A549 (cell line): ENCODE data around the gene CACNA1C. TPM values are rescaled to one million over a fixed set of nuclear protein-coding genes. Genes with fewer than 3 reads are reported as not detected.

ENCODE experiments used
- ATAC-seq, 2 experiments: fragments of 200-7000 bp in 1 of 2; fragments of >200 bp in 1 of 2; cut with Nextera tagmentation in 1 of 2; cut with Tn5 transposase in 1 of 2; 3 replicates each; pipeline versions ENCODE4 v1.8.0 to v1.9.1; 2018 to 2020; ENCODE audit warnings: mild to moderate bottlenecking in 1 of 2, moderate library complexity in 1 of 2
- CTCF ChIA-PET: fragments of 300-600 bp; sonication (Branson Sonifier 250); formaldehyde crosslinking; extraction: SDS; loops from one replicate; lab custom pipeline; 2021; ENCODE audit warnings: antibody characterized with exemption, inconsistent platforms; lab: Yijun Ruan, JAX
- POLR2A ChIA-PET: fragments of 350-600 bp; formaldehyde crosslinking; extraction: SDS; loops from one replicate; lab custom pipeline; 2021; ENCODE audit warnings: antibody characterized with exemption, inconsistent platforms; lab: Yijun Ruan, JAX
- DNase-seq, 2 experiments: peaks; one replicate each; pipeline versions ENCODE4 v3.0.0 to v3.0.0-alpha.2; 2011 to 2016; ENCODE audit warnings: low read depth in 1 of 2, low spot score in 1 of 2
- FAIRE-seq: peaks from 2 replicates; lab custom pipeline; 2011; peaks lifted over from hg19 to GRCh38; lab: Jason Lieb, UNC
- H3K27ac ChIP-seq, 2 experiments: fragments of >200 bp; sonication (Bioruptor Twin); formaldehyde crosslinking; 3 replicates each; pipeline ENCODE4 v1.5.1; 2016 to 2017
- H3K4me1 ChIP-seq: fragments of >200 bp; sonication (Bioruptor Twin); formaldehyde crosslinking; 3 replicates; pipeline ENCODE4 v1.6.1; 2016
- H3K4me2 ChIP-seq: fragments of >200 bp; sonication (Bioruptor Twin); formaldehyde crosslinking; 3 replicates; pipeline ENCODE4 v1.6.1; 2016
- H3K4me3 ChIP-seq: fragments of >200 bp; sonication (Bioruptor Twin); formaldehyde crosslinking; 3 replicates; pipeline ENCODE4 v1.5.1; 2016
- H3K9me3 ChIP-seq: fragments of >200 bp; sonication (Bioruptor Twin); formaldehyde crosslinking; 3 replicates; pipeline ENCODE4 v1.6.1; 2016
- CEBPB ChIP-seq, 2 experiments: fragments of >200 bp in 1 of 2; sonication (Bioruptor Twin) in 1 of 2; formaldehyde crosslinking in 1 of 2; IDR thresholded peaks; 2 replicates each; pipeline ENCODE4 v1.6.1; 2012 to 2016
- CHD2 ChIP-seq: fragments of 150-350 bp; IDR thresholded peaks from 2 replicates; pipeline ENCODE4 v1.6.1; 2014; ENCODE audit warnings: low read length; ENCODE audit not compliant: partially characterized antibody
- EHF ChIP-seq: fragments of 250-450 bp; sonication (Bioruptor Pico); IDR thresholded peaks from 2 replicates; pipeline ENCODE4 v1.5.0; 2020; ENCODE audit warnings: mild to moderate bottlenecking
- EP300 ChIP-seq, 2 experiments: fragments of >200 bp; sonication (Bioruptor Twin); formaldehyde crosslinking; IDR thresholded peaks; 2 replicates in 1 of 2; 3 replicates in 1 of 2; pipeline ENCODE4 v1.6.1; 2016 to 2017
- FOSB ChIP-seq: fragments of 250-450 bp; sonication (Bioruptor Pico); IDR thresholded peaks from 2 replicates; pipeline ENCODE4 v1.5.0; 2020; ENCODE audit warnings: mild to moderate bottlenecking, moderate library complexity
- HDAC2 ChIP-seq: fragments of 200-600 bp; sonication (generic); IDR thresholded peaks from 2 replicates; pipeline ENCODE4 v1.6.1; 2016
- HOXA7 ChIP-seq: fragments of 250-450 bp; sonication (Bioruptor Pico); IDR thresholded peaks from 2 replicates; pipeline ENCODE4 v1.5.0; 2020; ENCODE audit warnings: mild to moderate bottlenecking, moderate library complexity
- JUN ChIP-seq, 2 experiments: fragments of >200 bp; sonication (Bioruptor Twin); formaldehyde crosslinking; IDR thresholded peaks; 2 replicates in 1 of 2; 3 replicates in 1 of 2; pipeline ENCODE4 v1.6.1; 2016 to 2017
- JUNB ChIP-seq: fragments of >200 bp; sonication (Bioruptor Twin); formaldehyde crosslinking; IDR thresholded peaks from 2 replicates; pipeline ENCODE4 v1.6.1; 2016
- MAX ChIP-seq: IDR thresholded peaks from 2 replicates; pipeline ENCODE4 v1.6.1; 2012
- NFE2L2 ChIP-seq: fragments of 150-350 bp; conservative IDR thresholded peaks from 2 replicates; pipeline ENCODE4 v1.6.1; 2014; ENCODE audit warnings: low read length
- NR3C1 ChIP-seq: fragments of >200 bp; sonication (Bioruptor Twin); formaldehyde crosslinking; IDR thresholded peaks from 3 replicates; pipeline ENCODE4 v1.6.1; 2017
- RCOR1 ChIP-seq: fragments of 150-350 bp; IDR thresholded peaks from 2 replicates; pipeline ENCODE4 v1.6.1; 2014; ENCODE audit warnings: antibody characterized with exemption, low read length, low read depth
- TFCP2L1 ChIP-seq: fragments of 250-450 bp; sonication (Bioruptor Pico); IDR thresholded peaks from 2 replicates; pipeline ENCODE4 v1.5.0; 2021; ENCODE audit warnings: mild to moderate bottlenecking
- TP53 ChIP-seq: fragments of 250-450 bp; sonication (Bioruptor Pico); IDR thresholded peaks from 2 replicates; pipeline ENCODE4 v1.5.0; 2021; ENCODE audit warnings: mild to moderate bottlenecking, moderate library complexity
- ZFP36 ChIP-seq: fragments of 450-650 bp; IDR thresholded peaks from 2 replicates; pipeline ENCODE4 v1.6.1; 2014; ENCODE audit warnings: borderline replicate concordance; ENCODE audit not compliant: partially characterized antibody
- WGBS: methylation state at CpG from one replicate; pipeline ENCODE4 v1.1.6; 2017; ENCODE audit errors: missing lambda C conversion rate; 5-methylcytosine and 5-hydroxymethylcytosine counted together
- polyA plus RNA-seq, 4 experiments: library from polyadenylated mRNA; depleted of rRNA in 3 of 4; stranded (reverse); fragments of >200 nt; fragmentation: RNase III in 1 of 4; extraction: RNeasy Plus Mini Kit Qiagen cat#74134 plus additional on column Dnase treatment in 1 of 4; gene quantifications; 2 replicates in 3 of 4; 3 replicates in 1 of 4; pipeline ENCODE4 v1.2.3, GENCODE V29; 2011 to 2017
- TF ChIP-seq, protein P1 (sequence below): fragments of 200-600 bp; sonication (generic); IDR thresholded peaks from 2 replicates; pipeline ENCODE4 v1.6.1; 2016; ENCODE audit warnings: antibody characterized with exemption, mild to moderate bottlenecking, moderate library complexity

CACNA1C gene
- polyA plus RNA-seq, 2 of the 4 experiments (the other 2 are of a cell fraction), result not detected

DNA sequence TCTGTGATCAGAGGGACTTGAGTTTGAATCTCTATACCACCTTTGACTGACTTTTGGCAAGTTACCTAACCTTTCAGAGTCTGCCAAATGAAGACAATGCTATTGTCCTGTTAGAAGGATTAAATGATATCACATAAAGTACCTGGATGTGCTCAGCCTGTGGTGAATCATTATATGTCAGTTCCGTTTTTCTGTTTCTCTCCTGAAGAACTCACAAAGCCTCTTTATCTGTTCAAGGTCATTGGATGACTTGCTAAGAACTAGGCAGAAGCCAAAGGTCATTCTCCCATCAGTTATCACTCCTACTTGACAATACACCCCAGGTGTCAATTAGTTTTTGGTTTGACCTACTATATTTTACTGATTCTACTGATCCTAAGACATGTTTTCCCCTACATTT lies 174.6 kb downstream of the CACNA1C start:
- TF ChIP-seq TFCP2L1 (CRISPR knock-in tag), result no peak
- no peak for TF ChIP-seq RCOR1
- TF ChIP-seq NFE2L2, result no peak
- TF ChIP-seq HOXA7 (CRISPR knock-in tag), result no peak
- no peak for TF ChIP-seq JUN (IDR thresholded peaks at IDR 0.05)
- TF ChIP-seq JUNB, result no peak
- no peak for TF ChIP-seq CHD2
- no peak for TF ChIP-seq HDAC2
- no peak for TF ChIP-seq MAX
- Histone ChIP-seq H3K4me1 (no peaks in the 10 kb centered on the region), H3K4me2 (no peak overlapping the region), H3K27ac (no peak overlapping the region), H3K4me3 (no peak overlapping the region), H3K9me3 (no peaks in the 10 kb centered on the region)
- ChIA-PET CTCF (interaction anchor here (1.3 kb wide), 1 partner anchor 25 kb away, joined by 3 read pairs; no protein-coding TSS in a partner anchor), POLR2A (no interaction called here)
- no peak for FAIRE-seq
- 0% methylated on average over 1 of the region's 1 CpG for WGBS
- no peak for DNase-seq
- ATAC-seq, result no peak

- CTCF ChIA-PET, result interaction anchor here (1.0 to 1.5 kb wide), 2 partner anchors 68 to 163 kb away, joined by 3 to 4 read pairs; no protein-coding TSS in a partner anchor
- no peak overlapping the region for H3K4me2 ChIP-seq
- no peak for ATAC-seq
- no peak for TF ChIP-seq CHD2
- no peak for TF ChIP-seq EP300 (IDR thresholded peaks at IDR 0.05)
- no peak for TF ChIP-seq CEBPB (IDR thresholded peaks at IDR 0.05)
- no peak for TF ChIP-seq MAX
- TF ChIP-seq TP53 (CRISPR knock-in tag), result no peak
- H3K4me1 ChIP-seq, result no peaks in the 10 kb centered on the region
- no peaks in the 10 kb centered on the region for H3K9me3 ChIP-seq
- DNase-seq, result no peak
- H3K4me3 ChIP-seq, result no peak overlapping the region
- POLR2A ChIA-PET, result no interaction called here
- no peak for FAIRE-seq
- H3K27ac ChIP-seq, result no peak overlapping the region
Observed at GRCh38 chr12:2228535-2228934, 175.7 kb downstream of the CACNA1C start.

GRCh38 chr12:2229661-2230539 lies 177.1 kb downstream of the CACNA1C start:
- no peak for DNase-seq
- ChIA-PET POLR2A (no interaction called here), CTCF (interaction anchor here (0.9 to 1.5 kb wide), 4 partner anchors 10 to 69 kb away, joined by 3 to 4 read pairs (median 4); no protein-coding TSS in a partner anchor)
- H3K9me3 ChIP-seq, result no peaks in the 10 kb centered on the region
- TF ChIP-seq EHF (CRISPR knock-in tag), result no peak
- no peak for TF ChIP-seq FOSB (CRISPR knock-in tag)
- no peak for TF ChIP-seq RCOR1
- TF ChIP-seq ZFP36, result no peak
- no peak for TF ChIP-seq NR3C1
- TF ChIP-seq, protein P1, sequence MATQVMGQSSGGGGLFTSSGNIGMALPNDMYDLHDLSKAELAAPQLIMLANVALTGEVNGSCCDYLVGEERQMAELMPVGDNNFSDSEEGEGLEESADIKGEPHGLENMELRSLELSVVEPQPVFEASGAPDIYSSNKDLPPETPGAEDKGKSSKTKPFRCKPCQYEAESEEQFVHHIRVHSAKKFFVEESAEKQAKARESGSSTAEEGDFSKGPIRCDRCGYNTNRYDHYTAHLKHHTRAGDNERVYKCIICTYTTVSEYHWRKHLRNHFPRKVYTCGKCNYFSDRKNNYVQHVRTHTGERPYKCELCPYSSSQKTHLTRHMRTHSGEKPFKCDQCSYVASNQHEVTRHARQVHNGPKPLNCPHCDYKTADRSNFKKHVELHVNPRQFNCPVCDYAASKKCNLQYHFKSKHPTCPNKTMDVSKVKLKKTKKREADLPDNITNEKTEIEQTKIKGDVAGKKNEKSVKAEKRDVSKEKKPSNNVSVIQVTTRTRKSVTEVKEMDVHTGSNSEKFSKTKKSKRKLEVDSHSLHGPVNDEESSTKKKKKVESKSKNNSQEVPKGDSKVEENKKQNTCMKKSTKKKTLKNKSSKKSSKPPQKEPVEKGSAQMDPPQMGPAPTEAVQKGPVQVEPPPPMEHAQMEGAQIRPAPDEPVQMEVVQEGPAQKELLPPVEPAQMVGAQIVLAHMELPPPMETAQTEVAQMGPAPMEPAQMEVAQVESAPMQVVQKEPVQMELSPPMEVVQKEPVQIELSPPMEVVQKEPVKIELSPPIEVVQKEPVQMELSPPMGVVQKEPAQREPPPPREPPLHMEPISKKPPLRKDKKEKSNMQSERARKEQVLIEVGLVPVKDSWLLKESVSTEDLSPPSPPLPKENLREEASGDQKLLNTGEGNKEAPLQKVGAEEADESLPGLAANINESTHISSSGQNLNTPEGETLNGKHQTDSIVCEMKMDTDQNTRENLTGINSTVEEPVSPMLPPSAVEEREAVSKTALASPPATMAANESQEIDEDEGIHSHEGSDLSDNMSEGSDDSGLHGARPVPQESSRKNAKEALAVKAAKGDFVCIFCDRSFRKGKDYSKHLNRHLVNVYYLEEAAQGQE, result no peak
- no peak for TF ChIP-seq TFCP2L1 (CRISPR knock-in tag)
- no peak for ATAC-seq
- H3K4me2 ChIP-seq, result no peak overlapping the region
- no peak overlapping the region for H3K4me3 ChIP-seq
- H3K4me1 ChIP-seq, result no peaks in the 10 kb centered on the region
- no peak for FAIRE-seq
- 62% methylated on average over 40 of the region's 61 CpGs for WGBS
- no peak overlapping the region for H3K27ac ChIP-seq
